GM18870 (cell line): ENCODE results near the gene SFXN3.

Experiments used
- ATAC-seq: cut with Tn5 transposase; IDR thresholded peaks from one replicate; pipeline ENCODE4 v1.9.1; 2021; ENCODE audit warnings: moderate library complexity; ENCODE audit not compliant: unreplicated experiment

The SFXN3 gene

DNA sequence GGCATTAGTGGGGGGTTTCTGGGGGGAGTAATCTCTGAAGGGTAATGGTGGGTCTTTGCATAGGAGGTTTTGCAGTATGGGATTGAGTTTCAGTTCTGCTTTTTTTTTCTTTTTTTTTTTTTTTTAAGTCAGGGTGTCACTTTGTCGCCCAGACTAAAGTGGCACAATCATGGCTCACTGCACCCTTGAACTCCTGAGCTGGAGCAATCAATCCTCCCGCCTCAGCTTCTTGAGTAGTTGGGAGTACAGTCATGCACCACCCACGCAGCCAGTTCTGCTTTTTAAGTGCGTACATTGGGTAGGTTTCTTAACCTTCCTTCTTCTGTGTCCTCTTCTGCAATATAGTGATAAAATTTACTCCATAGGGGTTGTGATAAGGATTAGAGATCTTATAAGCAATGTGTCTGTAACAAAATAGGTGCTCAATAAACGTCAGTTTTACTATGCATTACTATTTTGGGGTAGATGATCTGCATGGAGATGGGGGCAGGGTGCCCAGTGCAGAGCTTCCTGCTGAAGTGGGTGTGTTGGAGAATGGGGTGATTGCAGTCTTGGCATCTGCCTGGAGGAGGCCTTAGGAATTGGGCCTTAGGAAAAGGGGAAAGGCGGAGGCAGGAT, 40.3 kb downstream of the SFXN3 start:
- ATAC-seq = no peak

GRCh38 chr10:101071885-101072433, 40.9 kb downstream of the SFXN3 start:
- no peak for ATAC-seq

DNA sequence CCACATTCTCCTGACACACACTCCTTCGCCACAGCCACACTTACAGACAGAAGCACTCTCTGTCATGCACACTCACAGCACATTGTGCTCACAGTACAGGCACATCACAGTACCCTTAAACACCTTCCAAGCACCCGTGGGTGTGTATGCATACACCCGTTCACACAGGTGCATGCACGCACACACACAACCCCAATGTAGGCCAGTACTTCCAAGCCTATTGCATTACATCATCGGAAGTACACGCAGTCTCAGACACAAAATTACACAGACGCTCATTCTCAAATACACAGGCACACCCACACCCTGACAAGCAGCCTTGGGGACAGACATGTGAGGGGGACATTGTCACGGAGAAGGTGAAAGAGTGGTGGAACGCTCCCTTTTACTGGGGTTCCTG, 41.9 kb downstream of the SFXN3 start:
- no peak for ATAC-seq

GRCh38 chr10:101073631-101074030, 42.6 kb downstream of the SFXN3 start:
- no peak for ATAC-seq

DNA sequence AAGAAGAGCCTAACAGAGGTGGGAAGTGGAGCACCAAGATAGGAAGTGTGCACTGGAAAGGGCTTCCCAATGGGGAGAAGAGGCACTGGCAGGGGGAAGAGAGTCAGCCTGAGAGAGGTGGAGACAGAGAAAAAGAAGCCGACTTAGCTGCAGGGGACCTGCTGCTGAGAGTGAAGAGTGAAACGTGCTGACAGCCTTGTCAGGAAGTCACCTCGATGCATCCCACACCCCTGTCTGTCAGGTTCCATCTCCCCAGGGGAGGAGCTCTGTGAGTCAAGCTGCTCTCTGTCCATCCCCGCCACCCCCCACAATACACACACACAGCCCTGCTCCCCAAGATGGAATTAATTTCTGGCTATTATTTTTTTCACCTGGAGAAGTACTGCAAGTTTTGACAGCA, 44.7 kb downstream of the SFXN3 start:
- no peak for ATAC-seq

GRCh38 chr10:101076630-101077029, 45.6 kb downstream of the SFXN3 start:
- no peak for ATAC-seq

DNA sequence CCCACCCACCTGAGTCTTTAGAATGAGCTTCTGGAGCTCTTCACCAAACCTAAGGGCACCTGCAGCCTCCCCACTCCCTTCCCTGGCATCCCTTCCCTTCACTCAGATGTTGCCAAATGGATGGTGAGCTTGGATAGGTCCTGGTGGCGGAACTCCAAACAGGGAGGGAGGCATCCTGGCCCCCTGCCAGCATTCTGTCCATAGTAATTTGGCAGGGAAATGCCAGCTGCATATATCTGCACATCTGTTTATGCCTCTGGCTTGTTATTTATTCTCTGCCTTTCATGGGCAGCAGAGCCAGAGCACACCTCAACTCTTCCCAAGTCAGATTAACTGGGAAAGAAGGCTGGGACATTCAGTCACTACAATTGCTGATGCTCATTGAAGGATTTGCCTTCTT, 48.8 kb downstream of the SFXN3 start:
- ATAC-seq = no peak

DNA sequence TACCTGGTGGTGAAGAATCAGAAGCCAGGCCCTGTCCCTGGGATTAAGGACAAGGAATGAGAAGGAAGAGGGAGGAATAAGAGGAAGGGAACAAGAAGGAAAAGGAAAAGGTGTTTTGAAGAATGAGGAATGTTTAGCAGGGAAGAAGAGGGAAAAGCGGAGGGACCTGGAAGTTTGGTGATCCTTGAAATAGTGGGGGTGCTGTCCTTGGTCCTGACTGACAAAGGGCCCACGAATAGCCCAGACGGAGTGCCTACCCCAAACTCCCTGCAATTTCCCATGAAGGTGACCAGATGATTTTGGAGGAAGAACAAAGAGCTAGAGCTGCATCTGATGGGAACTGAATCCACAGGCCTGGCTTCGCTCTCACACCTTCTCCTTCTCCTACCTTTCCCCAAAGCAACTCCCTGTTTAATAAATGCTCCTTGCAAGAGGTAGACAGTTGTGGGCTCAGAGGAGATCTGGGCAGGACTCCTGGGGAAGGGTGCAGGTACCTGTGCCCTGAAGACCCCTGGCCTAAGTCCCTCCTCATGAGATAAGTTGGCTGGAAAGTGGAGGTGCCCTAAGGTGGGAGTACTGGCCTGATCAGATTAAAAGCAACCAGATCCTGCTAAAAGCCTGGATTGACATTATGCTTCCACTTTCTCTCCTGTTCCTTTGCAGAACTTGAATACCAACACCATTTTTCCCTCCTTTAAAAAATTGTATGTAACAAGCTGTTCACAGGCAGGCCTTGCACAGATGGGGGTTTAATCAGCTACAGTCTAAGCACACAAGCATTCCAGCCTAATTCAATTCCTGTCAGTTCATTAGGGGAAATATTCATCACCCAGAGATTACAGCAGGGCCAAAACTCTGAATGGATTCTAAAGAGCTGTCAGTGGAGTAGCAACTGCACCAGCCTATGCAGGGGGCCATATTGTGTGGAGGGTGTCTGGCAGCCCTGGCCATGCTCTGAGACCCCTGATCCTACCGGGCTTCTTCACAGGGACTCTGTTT, 50.2 kb downstream of the SFXN3 start:
- ATAC-seq = no peak

DNA sequence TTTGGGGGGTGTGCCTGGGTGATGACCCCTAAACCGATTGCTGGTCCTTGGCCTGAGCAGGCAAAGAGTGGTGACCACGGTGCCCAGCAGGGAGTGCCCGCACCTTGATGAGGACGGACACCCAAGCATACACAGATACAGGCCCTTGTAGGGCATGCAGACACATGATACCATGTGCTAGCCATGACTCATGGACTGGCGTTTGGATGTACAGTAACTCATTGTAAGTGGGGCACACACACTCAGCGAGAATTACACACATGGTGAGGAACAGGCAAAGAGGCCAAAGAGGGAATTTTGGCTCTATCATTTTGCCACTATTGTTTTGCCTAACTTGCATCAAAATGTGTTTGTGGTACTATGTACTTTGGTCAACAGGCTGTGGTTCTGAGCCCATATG, 54.8 kb downstream of the SFXN3 start:
- no peak for ATAC-seq

DNA sequence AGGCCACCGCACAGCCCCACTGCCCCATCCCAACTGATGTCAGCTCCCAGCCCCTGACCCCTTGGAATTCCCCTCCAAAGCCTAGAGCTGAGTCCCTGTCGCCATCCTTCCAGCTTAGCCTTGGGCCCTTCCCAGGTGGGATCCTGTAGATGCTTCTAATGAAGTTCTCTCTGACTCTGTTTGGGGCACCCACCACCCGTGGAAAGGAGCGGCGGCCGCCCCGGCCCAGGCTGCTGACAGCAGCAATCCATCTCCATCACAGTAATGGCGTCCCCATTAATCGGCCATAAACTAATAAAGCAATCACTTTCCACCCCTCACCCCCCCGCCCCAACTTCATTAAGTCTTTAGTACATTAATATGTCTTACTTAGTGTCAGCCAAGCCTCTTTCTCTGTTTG, 56.3 kb downstream of the SFXN3 start:
- no peak for ATAC-seq

DNA sequence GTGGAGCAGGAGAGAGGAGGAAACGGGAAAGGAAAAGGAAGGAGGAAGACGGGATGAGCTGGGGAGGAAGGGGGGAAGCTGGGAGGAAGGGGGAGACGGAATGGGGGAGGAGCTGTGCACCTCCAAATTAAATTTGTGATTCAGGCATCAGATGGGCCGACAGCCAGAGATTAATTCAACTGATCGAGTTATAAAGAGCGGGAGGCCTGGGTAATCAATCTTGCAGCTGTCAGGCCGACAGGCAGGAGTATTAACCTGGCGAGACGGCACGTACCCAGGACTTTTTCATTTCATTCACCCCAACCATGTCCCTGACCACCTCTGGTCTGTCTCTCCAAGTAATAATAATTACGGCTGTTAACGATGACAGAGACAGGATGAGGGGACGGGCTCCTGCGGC, 56.9 kb downstream of the SFXN3 start:
- no peak for ATAC-seq

- ATAC-seq = no peak
Measured at GRCh38 chr10:101089520-101090299, 58.7 kb downstream of the SFXN3 start.

- no peak for ATAC-seq
Measured at GRCh38 chr10:101090597-101090996, 59.6 kb downstream of the SFXN3 start.
